DLD1 (cell line): ENCODE measurements around the gene PLD1.
"Not testable (repeated sequence)": the region's sequence is repeated elsewhere in the genome, so short reads cannot be mapped to it uniquely, and the experiment has no call there.

ENCODE experiments used
- in situ Hi-C: cut with HindIII; loops from 2 replicates; pipeline ENCODE4 v1.10.0; 2017; ENCODE audit warnings: low sequenced_read_pairs

Gene PLD1

DNA sequence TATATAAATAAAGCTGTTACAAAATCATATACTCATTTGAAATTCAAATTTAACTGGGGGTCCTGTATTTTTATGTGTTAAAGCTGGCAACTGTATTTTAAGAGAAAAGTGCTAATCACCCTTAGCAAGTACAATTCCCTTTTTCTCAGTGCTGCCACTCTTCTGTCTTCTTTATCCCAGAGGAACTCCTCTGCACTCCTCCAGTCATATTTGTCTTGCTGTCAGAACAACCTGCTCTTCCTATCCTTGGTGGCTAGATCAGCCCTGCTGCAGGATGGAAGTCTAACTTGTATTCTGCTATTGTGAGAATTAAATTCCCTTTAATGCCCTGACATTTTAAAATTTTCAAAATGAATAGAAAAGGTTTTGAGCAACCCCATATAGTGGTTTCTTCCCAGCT is 226.2 kb downstream of the PLD1 start:
- in situ Hi-C loops = loop anchor here (25.0 kb wide), 1 partner anchor 622 kb away; no protein-coding TSS in a partner anchor

DNA sequence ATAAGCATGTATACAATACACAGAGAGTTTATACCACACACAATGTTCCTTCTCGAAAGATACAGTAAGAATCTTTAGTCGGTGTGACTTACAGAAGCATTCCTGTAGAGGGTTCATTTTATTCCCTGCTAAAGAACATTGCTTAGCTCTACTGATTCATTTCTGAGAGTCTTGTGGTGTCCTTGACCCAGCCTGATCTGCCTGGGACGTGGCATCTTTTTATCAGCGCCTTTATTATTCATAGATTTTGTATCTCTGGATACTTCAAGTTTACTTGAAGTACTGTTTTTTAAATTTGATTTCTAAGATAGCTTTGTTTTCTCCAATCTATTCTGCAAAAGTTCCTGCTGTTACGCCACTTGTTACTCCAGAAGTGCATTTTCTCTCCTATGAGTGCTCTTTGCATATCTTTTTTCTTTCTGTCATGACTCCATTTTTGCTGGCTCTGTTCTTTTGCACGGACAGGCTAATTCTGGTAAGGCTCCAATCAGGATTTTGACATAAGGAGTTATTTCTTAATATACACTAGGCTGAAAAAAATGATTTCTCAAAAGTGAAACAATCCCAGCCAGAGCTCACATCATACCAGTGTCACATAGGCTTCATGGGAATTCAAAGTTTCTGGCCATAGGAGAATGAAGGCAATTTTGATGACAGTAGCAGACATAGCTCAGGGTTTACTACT is 235.6 kb downstream of the PLD1 start:
- in situ Hi-C loops = loop anchor here (25.0 kb wide), 1 partner anchor 612 kb away; no protein-coding TSS in a partner anchor

GRCh38 chr3:171569571-171570132 is 240.6 kb downstream of the PLD1 start:
- in situ Hi-C loops = no loop called here

GRCh38 chr3:171568766-171569165 is 241.5 kb downstream of the PLD1 start:
- in situ Hi-C loops = no loop called here

DNA sequence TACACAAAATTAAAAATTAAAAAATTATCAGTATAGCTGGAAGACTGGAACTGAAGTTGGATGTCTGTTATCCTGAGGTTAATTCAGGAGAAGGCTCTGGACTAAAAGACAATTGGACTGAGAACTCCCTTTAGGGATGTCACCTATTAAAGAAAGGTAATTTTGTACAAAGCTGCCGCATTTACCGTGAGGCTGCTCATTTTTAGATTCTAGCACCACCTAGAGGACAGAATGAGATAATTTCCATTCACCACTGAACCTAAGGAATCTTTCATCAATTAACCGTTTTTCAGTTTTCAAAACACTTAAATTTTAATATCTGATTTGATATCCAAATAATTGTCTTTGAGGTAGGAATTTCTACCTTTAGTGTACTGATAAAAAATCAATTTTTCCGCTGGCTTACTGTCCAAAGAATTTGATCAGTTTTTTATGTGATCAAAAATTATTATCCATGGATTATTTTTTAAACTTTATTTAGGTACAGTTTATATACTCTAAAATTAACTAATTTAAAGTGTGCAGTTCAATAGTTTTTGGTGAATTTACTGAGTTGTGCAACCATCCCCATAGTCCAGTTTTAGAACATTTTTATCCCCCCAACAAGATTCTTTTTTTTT is 243.4 kb downstream of the PLD1 start:
- in situ Hi-C loops = no loop called here

DNA sequence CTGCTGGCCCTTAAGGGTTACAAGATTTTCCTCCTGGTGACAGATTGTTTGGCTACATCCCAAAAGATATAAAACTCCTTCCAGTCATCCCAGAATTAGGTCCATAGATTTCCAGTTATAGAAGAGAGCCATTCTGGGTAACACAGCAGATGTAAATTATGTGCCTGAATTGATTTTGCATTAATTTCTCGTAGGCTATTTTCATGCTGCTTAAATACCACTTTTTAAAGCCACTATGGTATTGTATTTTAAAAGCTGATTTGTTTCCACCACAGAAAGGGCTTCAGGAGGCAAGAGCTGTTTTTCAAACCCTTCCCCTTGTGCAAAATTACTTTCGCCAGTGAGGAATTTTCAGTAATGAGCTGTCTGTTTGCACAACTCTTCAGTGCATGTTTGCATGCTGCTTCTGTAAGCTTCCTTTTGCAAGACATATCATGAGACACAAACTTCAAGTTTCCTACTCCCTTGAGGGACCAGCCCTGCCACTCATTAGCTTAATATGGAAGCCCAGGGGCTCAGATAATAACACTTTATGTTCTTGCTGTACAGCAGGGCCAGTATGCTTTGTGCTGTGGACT is 244.7 kb downstream of the PLD1 start:
- in situ Hi-C loops = no loop called here

GRCh38 chr3:171564748-171565480 is 245.4 kb downstream of the PLD1 start:
- in situ Hi-C loops = no loop called here

DNA sequence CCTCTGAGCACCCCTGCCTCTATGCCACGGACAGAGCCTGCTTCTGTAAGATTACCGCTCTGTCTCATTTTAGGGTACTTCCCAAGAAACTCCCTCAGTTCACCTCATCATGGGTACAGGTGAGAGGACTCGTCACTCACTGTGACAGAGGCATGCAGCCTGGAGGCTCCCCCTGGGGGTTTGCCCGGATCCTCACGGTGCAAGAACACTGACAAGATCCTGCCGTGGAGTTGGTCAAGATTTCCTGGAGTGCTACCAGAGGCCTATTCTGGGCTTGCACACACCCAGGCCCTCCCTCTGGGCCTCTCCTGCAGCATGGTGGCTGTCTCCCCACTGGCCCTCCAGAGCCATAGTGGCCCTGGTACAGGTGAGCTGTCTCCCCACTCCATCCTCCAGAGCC is 247.0 kb downstream of the PLD1 start:
- in situ Hi-C loops = no loop called here

DNA sequence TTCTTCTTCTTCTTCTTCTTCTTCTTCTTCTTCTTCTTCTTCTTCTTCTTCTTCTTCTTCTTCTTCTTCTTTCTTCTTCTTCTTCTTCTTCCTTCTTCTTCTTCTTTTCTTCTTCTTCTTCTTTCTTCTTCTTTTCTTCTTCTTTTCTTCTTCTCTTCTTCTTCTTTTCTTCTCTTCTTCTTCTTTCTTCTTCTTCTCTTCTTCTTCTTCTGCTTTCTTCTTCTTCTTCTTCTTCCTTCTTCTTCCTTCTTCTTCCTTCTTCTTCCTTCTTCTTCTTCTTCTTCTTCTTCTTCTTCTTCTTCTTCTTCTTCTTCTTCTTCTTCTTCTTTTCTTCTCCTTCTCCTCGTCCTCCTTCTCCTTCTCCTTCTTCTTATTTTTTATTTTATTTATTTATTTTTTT is 247.8 kb downstream of the PLD1 start:
- in situ Hi-C loops = not testable (repeated sequence)

DNA sequence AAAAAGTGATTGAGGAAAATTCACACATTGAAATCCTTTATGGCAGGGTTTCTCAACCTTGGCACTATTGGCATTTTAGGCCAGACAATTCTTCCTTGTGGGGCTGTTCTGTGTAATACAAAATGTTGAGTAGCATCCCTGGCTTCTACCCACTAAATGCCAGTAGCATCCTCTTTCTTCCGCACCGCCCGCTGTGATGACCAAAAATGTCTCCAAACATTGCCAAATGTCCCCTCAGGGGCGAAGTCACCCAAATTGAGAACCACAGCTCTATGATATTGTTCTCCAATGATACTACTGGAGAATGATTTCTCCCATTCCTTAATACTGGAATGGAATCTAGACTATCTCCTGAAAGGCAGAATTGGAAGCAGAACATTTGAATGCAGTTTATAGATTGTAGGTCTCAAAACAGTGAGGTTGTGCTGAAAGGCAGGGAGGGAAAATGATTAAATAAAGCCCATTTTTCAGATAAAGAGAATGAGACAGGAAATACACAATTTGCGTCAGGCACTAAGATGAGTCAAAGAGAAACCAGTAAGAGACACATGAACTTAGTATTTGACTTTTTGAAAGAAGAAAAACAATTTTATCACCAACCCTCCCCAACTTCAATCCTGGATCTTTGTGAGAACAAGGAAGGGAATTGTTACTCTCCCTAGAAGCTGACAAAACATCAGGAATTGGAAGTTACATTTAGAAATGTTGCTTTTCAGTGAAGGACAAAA is 248.5 kb downstream of the PLD1 start:
- in situ Hi-C loops = no loop called here

DNA sequence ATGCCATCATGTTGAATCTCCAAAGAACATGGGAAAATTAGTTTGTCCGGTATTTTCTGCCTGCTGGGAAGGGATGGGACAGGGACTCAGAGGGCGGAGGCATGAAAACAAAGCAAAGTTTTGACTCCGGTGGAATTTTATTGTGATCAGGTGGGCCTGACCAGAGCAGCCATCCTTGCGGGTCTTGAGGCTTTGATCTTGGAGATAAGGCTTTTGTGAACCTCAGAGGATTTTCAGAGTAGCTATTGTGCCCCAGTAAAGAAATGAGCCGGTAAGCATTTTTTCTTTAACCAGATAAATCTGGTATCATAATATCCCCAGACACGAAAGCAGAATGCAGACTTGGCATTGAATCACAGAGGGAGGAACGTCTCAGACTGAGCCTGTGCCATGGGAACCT is 250.7 kb downstream of the PLD1 start:
- in situ Hi-C loops = no loop called here

- in situ Hi-C loops = no loop called here
Observed at GRCh38 chr3:171558188-171558696, 252.0 kb downstream of the PLD1 start.

DNA sequence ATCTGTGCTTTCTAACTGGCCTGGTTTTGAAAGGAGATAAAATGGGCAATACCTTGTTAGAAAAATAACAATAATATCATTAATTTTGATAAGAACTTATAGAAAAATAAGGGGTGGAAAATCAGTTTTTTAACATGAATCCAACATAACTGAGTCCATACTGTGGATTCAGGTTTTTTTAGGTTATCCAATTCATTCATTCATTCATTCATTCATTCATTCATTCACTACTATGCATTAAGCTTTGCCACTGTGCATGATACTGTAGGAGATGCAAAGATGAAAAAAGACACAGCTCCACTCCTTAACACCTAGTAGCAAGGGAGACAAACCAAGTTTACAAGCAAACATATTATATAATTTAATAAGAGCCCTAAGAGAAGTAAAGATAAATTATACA is 253.1 kb downstream of the PLD1 start:
- in situ Hi-C loops = no loop called here

- in situ Hi-C loops = no loop called here
Observed at GRCh38 chr3:171556574-171557145, 253.6 kb downstream of the PLD1 start.

GRCh38 chr3:171556148-171556547 is 254.1 kb downstream of the PLD1 start:
- in situ Hi-C loops = no loop called here

DNA sequence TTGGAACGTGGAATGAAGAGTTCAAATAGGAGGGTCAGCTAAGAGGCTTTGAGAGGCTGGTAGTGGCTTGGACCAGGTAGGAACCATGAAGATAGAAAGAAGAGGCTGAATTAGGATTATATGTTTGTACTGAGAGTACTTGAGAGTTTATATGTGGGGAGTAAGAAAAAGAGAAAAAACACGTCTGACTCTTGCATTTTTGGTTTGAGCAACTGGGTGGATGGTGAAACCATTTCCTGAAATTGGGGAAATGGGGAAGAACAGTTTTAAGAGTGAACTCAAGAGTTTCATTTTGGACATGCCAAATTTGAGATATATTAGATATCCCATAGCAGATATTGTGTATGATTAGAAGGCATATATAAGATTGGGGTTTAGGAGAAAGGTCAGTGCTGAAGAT is 257.2 kb downstream of the PLD1 start:
- in situ Hi-C loops = no loop called here

- in situ Hi-C loops = no loop called here
Observed at GRCh38 chr3:171552531-171552930, 257.8 kb downstream of the PLD1 start.

DNA sequence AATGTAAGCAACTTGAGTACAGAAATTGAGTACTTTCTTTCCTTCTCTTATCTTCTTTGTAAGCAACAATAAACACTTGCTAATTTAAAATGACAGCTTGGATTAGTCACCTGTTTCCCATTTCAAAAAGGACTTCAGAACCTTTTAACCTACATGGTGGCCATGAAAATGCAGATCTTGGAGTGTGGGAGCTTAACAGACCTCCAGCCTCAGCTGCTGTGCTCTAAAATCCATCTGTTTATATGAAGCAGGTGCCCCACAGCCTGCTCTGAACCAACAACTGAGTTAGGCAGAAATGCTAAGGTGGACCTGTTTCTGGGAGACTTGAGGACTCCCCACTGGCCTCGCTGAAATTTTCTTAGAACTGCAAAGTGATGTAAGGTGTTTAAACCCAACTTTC is 259.0 kb downstream of the PLD1 start:
- in situ Hi-C loops = no loop called here
